ENCODE measurements around the gene PHLDA3.

DNA sequence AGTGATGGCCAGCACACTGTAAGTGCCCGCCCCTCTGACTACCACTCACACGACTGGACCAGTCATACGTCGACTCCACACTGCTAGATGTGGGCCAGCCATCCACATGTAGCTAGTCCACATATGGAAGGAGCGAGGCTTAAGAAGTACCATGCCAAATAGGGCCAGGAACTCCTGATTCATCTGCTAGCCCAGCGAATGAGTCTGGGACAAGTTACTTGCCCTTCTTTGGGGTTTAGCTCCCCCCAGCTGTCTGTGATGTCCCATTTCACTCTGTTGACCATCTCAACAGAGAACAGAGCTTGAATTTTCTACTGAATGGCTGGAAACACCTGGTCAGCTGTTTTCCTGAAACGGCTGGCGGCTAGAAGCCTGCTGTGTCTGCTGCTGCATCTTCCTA is 32.2 kb upstream of the PHLDA3 start:
- TF ChIP-seq, protein P1, sequence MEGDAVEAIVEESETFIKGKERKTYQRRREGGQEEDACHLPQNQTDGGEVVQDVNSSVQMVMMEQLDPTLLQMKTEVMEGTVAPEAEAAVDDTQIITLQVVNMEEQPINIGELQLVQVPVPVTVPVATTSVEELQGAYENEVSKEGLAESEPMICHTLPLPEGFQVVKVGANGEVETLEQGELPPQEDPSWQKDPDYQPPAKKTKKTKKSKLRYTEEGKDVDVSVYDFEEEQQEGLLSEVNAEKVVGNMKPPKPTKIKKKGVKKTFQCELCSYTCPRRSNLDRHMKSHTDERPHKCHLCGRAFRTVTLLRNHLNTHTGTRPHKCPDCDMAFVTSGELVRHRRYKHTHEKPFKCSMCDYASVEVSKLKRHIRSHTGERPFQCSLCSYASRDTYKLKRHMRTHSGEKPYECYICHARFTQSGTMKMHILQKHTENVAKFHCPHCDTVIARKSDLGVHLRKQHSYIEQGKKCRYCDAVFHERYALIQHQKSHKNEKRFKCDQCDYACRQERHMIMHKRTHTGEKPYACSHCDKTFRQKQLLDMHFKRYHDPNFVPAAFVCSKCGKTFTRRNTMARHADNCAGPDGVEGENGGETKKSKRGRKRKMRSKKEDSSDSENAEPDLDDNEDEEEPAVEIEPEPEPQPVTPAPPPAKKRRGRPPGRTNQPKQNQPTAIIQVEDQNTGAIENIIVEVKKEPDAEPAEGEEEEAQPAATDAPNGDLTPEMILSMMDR (IDR thresholded peaks at IDR 0.05): no peak
- TF ChIP-seq EP300 (IDR thresholded peaks at IDR 0.05) (no peak), POLR2A (IDR thresholded peaks at IDR 0.05) (peak; percentile 24 to 56)

Measured in gastroesophageal sphincter (tissue), 3 donors.